AG08396 (cell line): Measurements from ENCODE around the gene MB.

Experiments
- DNase-seq: peaks from one replicate; pipeline ENCODE4 v3.0.0; 2012; ENCODE audit warnings: low spot score, mixed read lengths

Gene MB

GRCh38 chr22:35593891-35594470 lies 23.1 kb downstream of the MB start:
- no peak for DNase-seq

GRCh38 chr22:35593071-35593890 lies 23.8 kb downstream of the MB start:
- DNase-seq: no peak

- DNase-seq: no peak
Observed at GRCh38 chr22:35592418-35592967, 24.6 kb downstream of the MB start.

GRCh38 chr22:35591714-35592417 lies 25.3 kb downstream of the MB start:
- DNase-seq: no peak

GRCh38 chr22:35590634-35591295 lies 26.4 kb downstream of the MB start:
- no peak for DNase-seq

- no peak for DNase-seq
Observed at GRCh38 chr22:35589756-35590093, 27.4 kb downstream of the MB start.

- no peak for DNase-seq
Observed at GRCh38 chr22:35589071-35589755, 27.9 kb downstream of the MB start.

- no peak for DNase-seq
Observed at GRCh38 chr22:35587896-35588295, 29.2 kb downstream of the MB start.

GRCh38 chr22:35587447-35587870 lies 29.7 kb downstream of the MB start:
- no peak for DNase-seq

GRCh38 chr22:35586771-35587170 lies 30.4 kb downstream of the MB start:
- DNase-seq: no peak

GRCh38 chr22:35582861-35583670 lies 34.1 kb downstream of the MB start:
- peak; percentile 86 for DNase-seq

- DNase-seq: no peak
Observed at GRCh38 chr22:35582218-35582860, 34.8 kb downstream of the MB start.

GRCh38 chr22:35581023-35581413 lies 36.1 kb downstream of the MB start:
- DNase-seq: no peak

GRCh38 chr22:35580351-35581022 lies 36.6 kb downstream of the MB start:
- DNase-seq: no peak

GRCh38 chr22:35578836-35579575 lies 38.1 kb downstream of the MB start:
- DNase-seq: no peak

GRCh38 chr22:35577799-35578659 lies 39.1 kb downstream of the MB start:
- DNase-seq: no peak

GRCh38 chr22:35576671-35577070 lies 40.5 kb downstream of the MB start:
- DNase-seq: no peak

GRCh38 chr22:35575116-35575748 lies 41.9 kb downstream of the MB start:
- DNase-seq: no peak
